GM10266 (cell line): ENCODE measurements around the gene DAZAP1.

ENCODE experiments used
- DNase-seq: peaks from one replicate; pipeline ENCODE4 v3.0.0; 2012; ENCODE audit errors: extremely low spot score
- TF ChIP-seq, protein P1 (sequence below): IDR thresholded peaks from 2 replicates; pipeline ENCODE4 v1.5.1; 2012; ENCODE audit warnings: mild to moderate bottlenecking, low read depth; ENCODE audit not compliant: control insufficient read depth, insufficient read depth; ENCODE audit errors: missing control alignments

Gene DAZAP1

GRCh38 chr19:1377965-1378785 is 29.2 kb upstream of the DAZAP1 start:
- TF ChIP-seq, protein P1, sequence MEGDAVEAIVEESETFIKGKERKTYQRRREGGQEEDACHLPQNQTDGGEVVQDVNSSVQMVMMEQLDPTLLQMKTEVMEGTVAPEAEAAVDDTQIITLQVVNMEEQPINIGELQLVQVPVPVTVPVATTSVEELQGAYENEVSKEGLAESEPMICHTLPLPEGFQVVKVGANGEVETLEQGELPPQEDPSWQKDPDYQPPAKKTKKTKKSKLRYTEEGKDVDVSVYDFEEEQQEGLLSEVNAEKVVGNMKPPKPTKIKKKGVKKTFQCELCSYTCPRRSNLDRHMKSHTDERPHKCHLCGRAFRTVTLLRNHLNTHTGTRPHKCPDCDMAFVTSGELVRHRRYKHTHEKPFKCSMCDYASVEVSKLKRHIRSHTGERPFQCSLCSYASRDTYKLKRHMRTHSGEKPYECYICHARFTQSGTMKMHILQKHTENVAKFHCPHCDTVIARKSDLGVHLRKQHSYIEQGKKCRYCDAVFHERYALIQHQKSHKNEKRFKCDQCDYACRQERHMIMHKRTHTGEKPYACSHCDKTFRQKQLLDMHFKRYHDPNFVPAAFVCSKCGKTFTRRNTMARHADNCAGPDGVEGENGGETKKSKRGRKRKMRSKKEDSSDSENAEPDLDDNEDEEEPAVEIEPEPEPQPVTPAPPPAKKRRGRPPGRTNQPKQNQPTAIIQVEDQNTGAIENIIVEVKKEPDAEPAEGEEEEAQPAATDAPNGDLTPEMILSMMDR = no peak

GRCh38 chr19:1379126-1379905 is 28.1 kb upstream of the DAZAP1 start:
- TF ChIP-seq, protein P1 = no peak
- no peak for DNase-seq

More at GRCh38 chr19:1377965-1378785, 29.2 kb upstream of the DAZAP1 start:
- DNase-seq = no peak

DNA sequence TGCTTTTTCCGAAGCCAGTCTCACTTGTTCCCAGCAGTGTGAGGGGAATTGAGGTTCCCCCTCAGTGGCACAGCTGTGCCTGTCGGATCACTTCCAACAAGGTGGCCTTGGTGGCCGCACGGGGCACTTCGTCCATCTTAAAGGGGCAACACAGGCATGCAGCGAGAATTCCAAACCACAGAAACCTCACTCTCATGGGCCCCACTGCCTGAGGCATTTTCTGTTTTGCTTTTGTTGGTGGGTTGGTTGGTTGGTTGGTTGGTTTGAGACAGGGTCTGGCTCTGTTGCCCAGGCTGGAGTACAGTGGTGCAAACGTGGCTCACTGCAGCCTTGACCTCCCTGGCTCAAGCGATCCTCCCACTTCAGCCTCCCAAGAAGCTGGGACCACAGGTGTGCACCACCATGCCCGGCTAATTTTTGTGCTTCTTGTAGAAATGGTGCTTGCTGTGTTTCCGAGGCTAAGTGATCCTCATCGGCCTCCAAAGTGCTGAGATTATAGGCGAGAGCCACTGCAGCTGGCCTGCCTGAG is 27.4 kb upstream of the DAZAP1 start:
- TF ChIP-seq, protein P1 = no peak

DNA sequence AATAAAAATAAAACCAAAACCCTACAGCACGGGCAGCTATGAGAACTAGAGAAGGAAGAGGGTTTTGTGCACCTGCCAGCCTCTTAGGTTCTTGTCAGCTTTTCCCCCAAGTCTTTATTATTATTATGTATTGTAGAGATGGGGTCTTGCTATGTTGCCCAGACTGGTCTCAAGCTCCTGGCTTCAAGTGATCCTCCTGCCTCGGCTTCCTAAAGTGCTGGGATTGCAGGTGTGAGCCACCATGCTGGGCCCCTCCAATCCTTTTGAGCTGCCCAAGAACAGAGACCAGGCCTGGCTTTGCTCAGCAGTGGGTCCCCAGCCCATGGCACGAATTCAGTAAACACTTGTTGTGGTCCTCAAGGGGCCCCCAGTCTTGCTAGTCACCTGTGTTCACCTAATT is 25.1 kb upstream of the DAZAP1 start:
- TF ChIP-seq, protein P1 = no peak
- no peak for DNase-seq

More for the DNA sequence above, 27.4 kb upstream of the DAZAP1 start:
- DNase-seq = no peak

GRCh38 chr19:1383017-1383311 is 24.4 kb upstream of the DAZAP1 start:
- no peak for DNase-seq
- TF ChIP-seq, protein P1 = no peak

DNA sequence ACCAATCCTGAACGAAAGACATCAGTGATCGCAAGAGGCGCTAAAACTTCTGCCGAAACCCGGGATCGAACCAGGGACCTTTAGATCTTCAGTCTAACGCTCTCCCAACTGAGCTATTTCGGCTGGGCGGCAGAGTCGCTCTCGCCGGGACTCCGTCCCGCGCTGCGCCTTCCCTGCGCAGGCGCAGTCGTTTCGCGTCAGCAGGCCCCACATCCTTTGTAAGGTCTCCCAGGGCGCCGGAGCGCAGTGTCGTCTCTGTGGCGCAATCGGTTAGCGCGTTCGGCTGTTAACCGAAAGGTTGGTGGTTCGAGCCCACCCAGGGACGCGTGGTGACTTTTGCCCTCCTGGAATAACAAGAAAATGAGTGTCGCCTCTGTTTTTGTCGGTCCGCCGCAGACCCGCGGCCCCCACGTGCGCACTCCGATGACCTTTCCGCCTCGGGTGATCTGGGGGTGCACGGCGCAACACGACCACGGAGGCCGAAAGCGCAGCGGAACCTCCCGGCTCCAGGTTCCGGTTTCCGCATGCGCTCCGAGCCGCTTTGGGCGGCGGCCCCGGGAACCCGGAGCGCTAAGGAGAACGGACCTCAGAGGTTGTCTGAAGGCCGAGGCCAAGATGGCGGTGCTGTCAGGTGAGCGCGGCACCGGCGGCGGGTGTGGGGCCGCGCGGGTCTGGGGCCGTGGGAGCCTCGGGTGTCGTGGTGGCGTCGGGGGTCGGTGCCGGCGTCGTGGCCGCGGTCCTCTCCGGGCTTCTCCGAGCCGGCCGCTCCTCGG is 23.9 kb upstream of the DAZAP1 start, which contains the start of gene NDUFS7:
Gene NDUFS7 (plus strand): TSS at position 596 of the 773 bp plus-strand sequence. CDS start 20 bp downstream, at position 616.
- TF ChIP-seq, protein P1 = no peak
- DNase-seq = peak; percentile 90

GRCh38 chr19:1384085-1384462 is 23.3 kb upstream of the DAZAP1 start:
- TF ChIP-seq, protein P1 = no peak
- DNase-seq = no peak
